Erythroblast (primary cell): ENCODE data around the gene IPCEF1.

Experiments
- GATA1 ChIP-seq: IDR thresholded peaks from 2 replicates; pipeline ENCODE4 v1.6.1; 2011; ENCODE audit warnings: low read depth, mild to moderate bottlenecking, control low read depth, low read length, moderate library complexity
- POLR2A ChIP-seq: IDR thresholded peaks from 2 replicates; pipeline ENCODE4 v1.6.1; 2011; ENCODE audit warnings: mild to moderate bottlenecking, low read length

- TF ChIP-seq POLR2A = no peak
- TF ChIP-seq GATA1 = no peak
Observed at GRCh38 chr6:154347981-154348380, 8.6 kb downstream of the IPCEF1 start.
